Body of pancreas (tissue), 4 donors: Measurements from ENCODE around the gene BRD3OS.

Experiments used
- POLR2A ChIP-seq, 3 donors: fragments of 450-650 bp; IDR thresholded peaks; one replicate each; pipeline ENCODE4 v1.6.1; 2016; ENCODE audit warnings: antibody characterized with exemption in 3 of 3, mild to moderate bottlenecking in 2 of 3
- TF ChIP-seq, protein P1 (sequence below), 7 experiments: fragments of 450-650 bp in 4 of 7; fragments of 200-600 bp in 3 of 7; sonication (generic) in 3 of 7; IDR thresholded peaks; one replicate each; pipeline ENCODE4 v1.5.1; 2016 to 2019; ENCODE audit warnings: antibody characterized with exemption in 7 of 7

DNA sequence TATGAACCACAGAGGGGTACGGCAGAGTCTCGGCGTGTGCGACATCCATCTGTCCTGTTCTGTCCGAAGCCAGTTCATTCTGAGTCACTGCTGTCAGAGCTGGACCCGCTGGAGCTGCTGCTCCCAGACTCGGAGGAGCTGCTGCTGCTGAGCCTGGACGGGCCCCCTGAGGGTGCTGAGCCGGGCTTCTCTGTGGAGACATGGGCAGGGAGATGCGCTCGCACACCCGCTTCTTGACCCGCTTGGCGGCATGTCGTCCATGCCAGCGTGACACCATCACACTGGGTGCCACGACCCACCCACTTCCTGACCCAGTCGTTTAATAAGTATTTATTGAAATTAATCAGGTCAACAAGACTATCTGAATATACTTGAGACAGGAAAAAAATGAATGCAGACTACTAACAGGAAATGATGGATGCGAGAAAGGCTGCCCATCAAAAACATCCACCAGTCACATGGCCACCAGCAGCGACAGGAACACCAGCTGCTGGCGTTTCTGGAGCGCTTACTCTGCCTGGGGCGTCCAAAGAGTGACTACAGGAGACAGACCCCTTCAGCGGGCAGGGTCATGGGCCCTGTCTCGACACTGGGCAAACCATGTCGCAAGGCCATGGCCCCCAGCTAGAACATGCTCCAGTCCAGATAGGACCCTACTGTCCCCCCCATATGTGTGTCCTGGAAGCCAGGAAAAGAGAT, 8.4 kb downstream of the BRD3OS start:
- TF ChIP-seq, protein P1, sequence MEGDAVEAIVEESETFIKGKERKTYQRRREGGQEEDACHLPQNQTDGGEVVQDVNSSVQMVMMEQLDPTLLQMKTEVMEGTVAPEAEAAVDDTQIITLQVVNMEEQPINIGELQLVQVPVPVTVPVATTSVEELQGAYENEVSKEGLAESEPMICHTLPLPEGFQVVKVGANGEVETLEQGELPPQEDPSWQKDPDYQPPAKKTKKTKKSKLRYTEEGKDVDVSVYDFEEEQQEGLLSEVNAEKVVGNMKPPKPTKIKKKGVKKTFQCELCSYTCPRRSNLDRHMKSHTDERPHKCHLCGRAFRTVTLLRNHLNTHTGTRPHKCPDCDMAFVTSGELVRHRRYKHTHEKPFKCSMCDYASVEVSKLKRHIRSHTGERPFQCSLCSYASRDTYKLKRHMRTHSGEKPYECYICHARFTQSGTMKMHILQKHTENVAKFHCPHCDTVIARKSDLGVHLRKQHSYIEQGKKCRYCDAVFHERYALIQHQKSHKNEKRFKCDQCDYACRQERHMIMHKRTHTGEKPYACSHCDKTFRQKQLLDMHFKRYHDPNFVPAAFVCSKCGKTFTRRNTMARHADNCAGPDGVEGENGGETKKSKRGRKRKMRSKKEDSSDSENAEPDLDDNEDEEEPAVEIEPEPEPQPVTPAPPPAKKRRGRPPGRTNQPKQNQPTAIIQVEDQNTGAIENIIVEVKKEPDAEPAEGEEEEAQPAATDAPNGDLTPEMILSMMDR (IDR thresholded peaks at IDR 0.05): no peak
- no peak for TF ChIP-seq POLR2A (IDR thresholded peaks at IDR 0.05)
